ENCODE results near the gene PHLDB1. TPM values are rescaled to one million over a fixed set of nuclear protein-coding genes. Genes with fewer than 3 reads are reported as not detected.
A peak's percentile ranks its signal among the peaks of the same experiment; 100 is the strongest.

PHLDB1 gene
- polyA plus RNA-seq, 6 donors from 2014 or later: 0.54 TPM; not detected in 5

- Mint-ChIP-seq H3K27me3 (no peaks in the 10 kb centered on the region), H3K9me3 (peaks cover 0 to 5% (median 4%) of the 10 kb centered on the region in 7 donors), H3K27ac (no peak overlapping the region), H3K36me3 (no peaks in the 10 kb centered on the region), H3K4me1 (peaks cover 0 to 5% (median 4%) of the 10 kb centered on the region in 3 donors), H3K4me3 (no peak overlapping the region)
- ATAC-seq (ENCODE audit: low read depth in 2 of 2): no peak
- DNase-seq: no peak
Observed at GRCh38 chr11:118697346-118697745, 89.9 kb downstream of the PHLDB1 start.

- ATAC-seq (ENCODE audit: low read depth in 2 of 2): no peak
- peaks cover 0 to 7% (median 0%) of the 10 kb centered on the region in 3 donors for H3K4me1 Mint-ChIP-seq
Observed at GRCh38 chr11:118699506-118700220, 92.2 kb downstream of the PHLDB1 start.

GRCh38 chr11:118703563-118704106, 96.2 kb downstream of the PHLDB1 start:
- H3K36me3 Mint-ChIP-seq: no peaks in the 10 kb centered on the region
- peaks cover 0 to 5% (median 4%) of the 10 kb centered on the region in 7 donors for H3K9me3 Mint-ChIP-seq
- no peak for DNase-seq
- peak overlapping the region in 1 of 8 donors; percentile 21 for H3K4me3 Mint-ChIP-seq
- H3K27ac Mint-ChIP-seq: peak overlapping the region in 1 of 6 donors; percentile 38
- peaks cover 11 to 26% (median 18%) of the 10 kb centered on the region in 3 donors for H3K4me1 Mint-ChIP-seq
- peaks cover 5 to 16% (median 16%) of the 10 kb centered on the region in 3 donors for H3K27me3 Mint-ChIP-seq
- no peak for ATAC-seq (ENCODE audit: low read depth in 2 of 2)

More at GRCh38 chr11:118699506-118700220, 92.2 kb downstream of the PHLDB1 start:
- H3K36me3 Mint-ChIP-seq: no peaks in the 10 kb centered on the region
- H3K9me3 Mint-ChIP-seq: peaks cover 0 to 5% (median 4%) of the 10 kb centered on the region in 7 donors
- no peak overlapping the region for H3K4me3 Mint-ChIP-seq
- peak overlapping the region in 1 of 6 donors; percentile 81 for H3K27ac Mint-ChIP-seq
- DNase-seq: no peak
- H3K27me3 Mint-ChIP-seq: no peaks in the 10 kb centered on the region

- H3K4me3 Mint-ChIP-seq: peak overlapping the region in 4 of 8 donors; percentile 3 to 30 (median 16)
- DNase-seq: peak; percentile 16
- H3K36me3 Mint-ChIP-seq: no peaks in the 10 kb centered on the region
- peaks cover 0 to 4% (median 3%) of the 10 kb centered on the region in 7 donors for H3K9me3 Mint-ChIP-seq
- peak overlapping the region in 3 of 6 donors; percentile 36 to 56 (median 47) for H3K27ac Mint-ChIP-seq
- ATAC-seq (ENCODE audit: low read depth in 2 of 2): peak; percentile 69
- peaks cover 5 to 18% (median 17%) of the 10 kb centered on the region in 3 donors for H3K27me3 Mint-ChIP-seq
- H3K4me1 Mint-ChIP-seq: peaks cover 11 to 24% (median 18%) of the 10 kb centered on the region in 3 donors
Observed at GRCh38 chr11:118705111-118705741, 97.8 kb downstream of the PHLDB1 start.

GRCh38 chr11:118705791-118706545, 98.6 kb downstream of the PHLDB1 start:
- Mint-ChIP-seq H3K4me1 (peaks cover 11 to 21% (median 18%) of the 10 kb centered on the region in 3 donors), H3K36me3 (no peaks in the 10 kb centered on the region), H3K27ac (peak overlapping the region in 3 of 6 donors; percentile 38 to 88 (median 45))

GRCh38 chr11:118706546-118706825, 99.1 kb downstream of the PHLDB1 start:
- Mint-ChIP-seq H3K4me1 (peaks cover 11 to 21% (median 18%) of the 10 kb centered on the region in 3 donors), H3K27ac (peak overlapping the region in 2 of 6 donors; percentile 38 to 45), H3K36me3 (no peaks in the 10 kb centered on the region), H3K9me3 (peaks cover 0 to under 1% (median 0%) of the 10 kb centered on the region in 7 donors), H3K4me3 (no peak overlapping the region), H3K27me3 (peaks cover 10 to 18% (median 17%) of the 10 kb centered on the region in 3 donors)
- no peak for ATAC-seq (ENCODE audit: low read depth in 2 of 2)
- no peak for DNase-seq

More at GRCh38 chr11:118705791-118706545, 98.6 kb downstream of the PHLDB1 start:
- Mint-ChIP-seq H3K9me3 (peaks cover 0 to 1% (median 0%) of the 10 kb centered on the region in 7 donors), H3K27me3 (peaks cover 9 to 18% (median 17%) of the 10 kb centered on the region in 3 donors), H3K4me3 (peak overlapping the region in 1 of 8 donors; percentile 19)
- DNase-seq: no peak
- no peak for ATAC-seq (ENCODE audit: low read depth in 2 of 2)

Other genes starting within 250 kb of the PHLDB1 start
- gene UBE4A, start 248.0 kb upstream of the PHLDB1 start, polyA plus RNA-seq (ENCODE audit: low read depth in 6 of 6): 10 to 100 TPM; 19.2 to 28.3 (median 23.5) TPM
- 100 to 1,000 TPM; 418 to 680 (median 501) TPM for gene ATP5MG, start 206.0 kb upstream of the PHLDB1 start, polyA plus RNA-seq (ENCODE audit: low read depth in 6 of 6)
- gene KMT2A, start 171.1 kb upstream of the PHLDB1 start, polyA plus RNA-seq (ENCODE audit: low read depth in 6 of 6): 10 to 100 TPM in 5 of 6 donors, 1 to 10 TPM in 1; 5.2 to 42.2 (median 17.1) TPM
- gene TTC36, start 80.1 kb upstream of the PHLDB1 start, polyA plus RNA-seq (ENCODE audit: low read depth in 6 of 6): not detected
- 10 to 100 TPM in 1 of 6 donors, 1 to 10 TPM in 5; 5.1 to 10.1 (median 7.7) TPM for gene TMEM25, start 76.4 kb upstream of the PHLDB1 start, polyA plus RNA-seq (ENCODE audit: low read depth in 6 of 6)
- gene IFT46, start 41.7 kb upstream of the PHLDB1 start, polyA plus RNA-seq (ENCODE audit: low read depth in 6 of 6): 1 to 10 TPM; 3.5 to 9.6 (median 6.3) TPM
- gene ARCN1, start 35.2 kb upstream of the PHLDB1 start, polyA plus RNA-seq (ENCODE audit: low read depth in 6 of 6): 100 to 1,000 TPM in 5 of 6 donors, 10 to 100 TPM in 1; 97.1 to 135 (median 122) TPM
- not detected for gene TREH, start 72.0 kb downstream of the PHLDB1 start, polyA plus RNA-seq (ENCODE audit: low read depth in 6 of 6)
- gene DDX6, start 183.5 kb downstream of the PHLDB1 start, polyA plus RNA-seq (ENCODE audit: low read depth in 6 of 6): 100 to 1,000 TPM in 5 of 6 donors, 10 to 100 TPM in 1; 71.3 to 140 (median 124) TPM